Tibial nerve (tissue), 4 donors: ENCODE data around the gene SLC6A6. TPM values are rescaled to one million over a fixed set of nuclear protein-coding genes. Genes with fewer than 3 reads are reported as not detected.
"Not testable (repeated sequence)": the region's sequence is repeated elsewhere in the genome, so short reads cannot be mapped to it uniquely, and the experiment has no call there.

ENCODE experiments used
- DNase-seq, 2 donors: peaks; one replicate each; pipeline ENCODE4 v3.0.0-alpha.2; 2019; ENCODE audit warnings: low spot score in 2 of 2
- H3K27ac ChIP-seq, 4 donors: fragments of 200-600 bp; sonication (generic) in 3 of 4; one replicate each; pipeline ENCODE4 v1.5.1; 2017 to 2019; ENCODE audit warnings: mild to moderate bottlenecking in 1 of 4
- H3K27me3 ChIP-seq, 2 donors: fragments of 200-600 bp; sonication (generic) in 1 of 2; one replicate each; pipeline versions ENCODE4 v1.5.1 to v1.6.0; 2017 to 2019
- H3K36me3 ChIP-seq, 3 donors: fragments of 200-600 bp; sonication (generic); one replicate each; pipeline ENCODE4 v1.5.1; 2018 to 2019
- H3K4me1 ChIP-seq, 4 donors: fragments of 200-600 bp; sonication (generic) in 3 of 4; one replicate each; pipeline ENCODE4 v1.5.1; 2017 to 2019
- H3K4me3 ChIP-seq, 4 donors: fragments of 200-600 bp; sonication (generic) in 3 of 4; one replicate each; pipeline ENCODE4 v1.5.1; 2017 to 2019; ENCODE audit warnings: mild to moderate bottlenecking in 1 of 4, moderate library complexity in 1 of 4
- H3K9me3 ChIP-seq, 4 donors: fragments of 200-600 bp; sonication (generic) in 3 of 4; one replicate each; pipeline ENCODE4 v1.5.1; 2017 to 2019
- EP300 ChIP-seq, 2 donors: sonication (generic); formaldehyde crosslinking; IDR thresholded peaks; one replicate each; pipeline ENCODE4 v1.6.1; 2017; ENCODE audit warnings: antibody characterized with exemption in 2 of 2, mild to moderate bottlenecking in 1 of 2
- POLR2A ChIP-seq, 2 donors: fragments of 450-650 bp; IDR thresholded peaks; one replicate each; pipeline ENCODE4 v1.6.1; 2017; ENCODE audit warnings: antibody characterized with exemption in 2 of 2, mild to moderate bottlenecking in 2 of 2, moderate library complexity in 2 of 2
- WGBS, 2 donors: methylation state at CpG; one replicate each; pipeline ENCODE4 v1.1.5; 2018; 5-methylcytosine and 5-hydroxymethylcytosine counted together
- total RNA-seq, 4 donors: library from RNA; depleted of rRNA; stranded (reverse); fragments of >200 nt; gene quantifications; one replicate each; pipeline ENCODE4 v1.1.0, GENCODE V29; 2016
- TF ChIP-seq, protein P1 (sequence below), 5 experiments: fragments of 200-600 bp in 3 of 5; fragments of 450-650 bp in 2 of 5; sonication (generic) in 3 of 5; IDR thresholded peaks; one replicate each; pipeline ENCODE4 v1.5.1; 2016 to 2019; ENCODE audit warnings: antibody characterized with exemption in 5 of 5, mild to moderate bottlenecking in 3 of 5, moderate library complexity in 2 of 5

Gene SLC6A6
- total RNA-seq, 4 donors from 2014 or later: 11.8 to 24.9 (median 13.5) TPM

- no peak for TF ChIP-seq POLR2A (IDR thresholded peaks at IDR 0.05)
- TF ChIP-seq, protein P1, sequence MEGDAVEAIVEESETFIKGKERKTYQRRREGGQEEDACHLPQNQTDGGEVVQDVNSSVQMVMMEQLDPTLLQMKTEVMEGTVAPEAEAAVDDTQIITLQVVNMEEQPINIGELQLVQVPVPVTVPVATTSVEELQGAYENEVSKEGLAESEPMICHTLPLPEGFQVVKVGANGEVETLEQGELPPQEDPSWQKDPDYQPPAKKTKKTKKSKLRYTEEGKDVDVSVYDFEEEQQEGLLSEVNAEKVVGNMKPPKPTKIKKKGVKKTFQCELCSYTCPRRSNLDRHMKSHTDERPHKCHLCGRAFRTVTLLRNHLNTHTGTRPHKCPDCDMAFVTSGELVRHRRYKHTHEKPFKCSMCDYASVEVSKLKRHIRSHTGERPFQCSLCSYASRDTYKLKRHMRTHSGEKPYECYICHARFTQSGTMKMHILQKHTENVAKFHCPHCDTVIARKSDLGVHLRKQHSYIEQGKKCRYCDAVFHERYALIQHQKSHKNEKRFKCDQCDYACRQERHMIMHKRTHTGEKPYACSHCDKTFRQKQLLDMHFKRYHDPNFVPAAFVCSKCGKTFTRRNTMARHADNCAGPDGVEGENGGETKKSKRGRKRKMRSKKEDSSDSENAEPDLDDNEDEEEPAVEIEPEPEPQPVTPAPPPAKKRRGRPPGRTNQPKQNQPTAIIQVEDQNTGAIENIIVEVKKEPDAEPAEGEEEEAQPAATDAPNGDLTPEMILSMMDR (IDR thresholded peaks at IDR 0.05): no peak
- TF ChIP-seq EP300 (IDR thresholded peaks at IDR 0.05): no peak
- DNase-seq: no peak
- H3K27ac ChIP-seq: peak overlapping the region in 2 of 4 donors; percentile 33 to 65
- H3K27me3 ChIP-seq: no peaks in the 10 kb centered on the region
- no peaks in the 10 kb centered on the region for H3K9me3 ChIP-seq
- no peaks in the 10 kb centered on the region for H3K36me3 ChIP-seq
- H3K4me1 ChIP-seq: peaks cover 0 to 67% (median 51%) of the 10 kb centered on the region in 4 donors
- WGBS, 2 donors: 64 to 79% methylated on average over 18 of the region's 18 CpGs
- no peak overlapping the region for H3K4me3 ChIP-seq
Observed at GRCh38 chr3:14435175-14436014, 33.0 kb downstream of the SLC6A6 start.

- DNase-seq: no peak
- H3K4me1 ChIP-seq: peaks cover 0 to 72% (median 43%) of the 10 kb centered on the region in 4 donors
- no peak overlapping the region for H3K27ac ChIP-seq
- no peaks in the 10 kb centered on the region for H3K9me3 ChIP-seq
- no peaks in the 10 kb centered on the region for H3K27me3 ChIP-seq
- no peaks in the 10 kb centered on the region for H3K36me3 ChIP-seq
- TF ChIP-seq, protein P1 (IDR thresholded peaks at IDR 0.05): no peak
- TF ChIP-seq EP300 (IDR thresholded peaks at IDR 0.05): no peak
- no peak overlapping the region for H3K4me3 ChIP-seq
Observed at GRCh38 chr3:14436954-14437281, 34.5 kb downstream of the SLC6A6 start.

GRCh38 chr3:14437705-14438104, 35.3 kb downstream of the SLC6A6 start:
- H3K36me3 ChIP-seq, H3K9me3 ChIP-seq, H3K27me3 ChIP-seq, H3K4me3 ChIP-seq, DNase-seq, H3K27ac ChIP-seq: not testable (repeated sequence)
- peaks cover 0 to 65% (median 37%) of the 10 kb centered on the region in 4 donors for H3K4me1 ChIP-seq
- 81 to 98% methylated on average over 8 of the region's 8 CpGs for WGBS, 2 donors

DNA sequence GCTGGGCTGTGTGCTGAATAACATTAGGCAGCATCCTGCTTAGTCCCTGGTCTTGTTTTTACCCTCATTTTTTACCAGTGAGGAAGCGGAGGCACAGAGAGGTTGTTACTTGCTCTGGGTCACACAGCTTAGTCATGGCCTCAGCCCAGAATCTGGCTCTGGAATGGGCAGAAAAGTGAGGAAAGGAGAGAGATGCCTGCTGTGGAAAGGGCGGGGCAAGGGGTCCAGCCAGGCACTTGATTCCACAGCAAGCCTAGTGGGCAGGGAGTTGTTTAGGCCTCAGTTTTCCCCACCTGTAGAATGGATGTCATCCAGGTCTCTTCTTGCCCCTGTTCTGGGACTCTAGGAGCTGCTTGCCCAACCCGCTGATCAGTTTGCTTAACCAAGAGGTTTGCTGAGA, 35.9 kb downstream of the SLC6A6 start:
- Histone ChIP-seq H3K27ac (no peak overlapping the region), H3K4me1 (peaks cover 0 to 60% (median 32%) of the 10 kb centered on the region in 4 donors), H3K36me3 (no peaks in the 10 kb centered on the region), H3K4me3 (no peak overlapping the region), H3K9me3 (no peaks in the 10 kb centered on the region), H3K27me3 (no peaks in the 10 kb centered on the region)
- 97 to 98% methylated on average over 3 of the region's 3 CpGs for WGBS, 2 donors
- DNase-seq: no peak
- no peak for TF ChIP-seq EP300 (IDR thresholded peaks at IDR 0.05)

DNA sequence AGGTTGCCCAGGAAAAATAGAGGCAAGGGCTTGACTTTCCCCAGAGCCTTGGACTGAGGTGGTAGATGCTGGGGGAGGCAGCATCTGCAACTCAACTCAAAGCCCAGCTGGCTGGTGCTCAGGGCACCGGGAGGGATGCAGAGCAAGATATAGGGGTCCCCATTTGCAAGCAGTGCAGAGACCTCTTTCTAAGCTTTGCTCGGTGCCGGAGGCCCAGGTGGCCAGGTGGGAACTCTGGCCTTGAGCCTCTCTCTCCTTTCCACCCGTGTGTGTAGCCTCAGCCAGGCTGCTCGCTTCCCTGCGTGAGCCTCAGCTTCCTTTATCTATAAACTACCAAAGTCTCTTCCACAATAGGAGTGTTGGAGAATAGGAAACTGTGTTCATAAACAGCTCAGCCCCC, 36.5 kb downstream of the SLC6A6 start:
- Histone ChIP-seq H3K4me1 (peaks cover 0 to 54% (median 28%) of the 10 kb centered on the region in 4 donors), H3K36me3 (peaks cover 0 to 3% (median 0%) of the 10 kb centered on the region in 3 donors), H3K4me3 (no peak overlapping the region), H3K27me3 (no peaks in the 10 kb centered on the region), H3K27ac (no peak overlapping the region), H3K9me3 (no peaks in the 10 kb centered on the region)
- DNase-seq: no peak
- TF ChIP-seq, protein P1 (IDR thresholded peaks at IDR 0.05): no peak
- TF ChIP-seq EP300 (IDR thresholded peaks at IDR 0.05): no peak
- TF ChIP-seq POLR2A (IDR thresholded peaks at IDR 0.05): no peak
- 41 to 55% methylated on average over 5 to 6 of the region's 6 CpGs for WGBS, 2 donors

DNA sequence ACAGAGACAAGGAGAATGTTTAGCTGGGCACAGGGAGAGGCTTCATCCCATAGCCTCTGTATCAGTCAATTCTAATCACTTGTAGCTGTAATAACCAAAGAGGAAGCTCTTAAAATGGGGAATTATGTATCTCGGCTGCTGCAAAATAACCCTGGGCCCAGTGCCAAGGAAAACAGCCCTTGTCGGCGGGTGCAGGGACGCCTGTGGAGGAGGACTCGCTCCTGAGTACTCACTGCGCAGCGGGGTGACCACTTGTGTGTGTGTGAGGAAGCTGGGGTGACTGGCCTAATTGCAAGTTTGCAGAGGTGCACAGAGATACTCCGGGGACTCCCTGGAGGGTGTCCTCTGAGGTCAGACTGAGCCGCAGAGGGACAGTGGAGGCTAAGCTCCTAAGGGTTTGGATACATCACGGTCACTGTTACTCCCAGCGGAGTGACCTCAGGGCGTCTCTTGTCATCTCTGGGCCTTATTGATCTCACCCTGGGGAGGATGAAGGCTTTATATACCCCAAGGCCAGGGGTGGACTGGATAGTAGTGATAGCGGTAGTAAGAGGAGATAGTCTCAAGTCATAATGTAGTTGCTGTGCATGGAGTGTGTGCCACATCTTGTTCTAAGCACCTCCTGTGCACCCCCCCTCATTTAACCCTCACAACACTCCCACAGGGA, 37.2 kb downstream of the SLC6A6 start:
- peak; percentile 53 to 61 for DNase-seq
- no peak for TF ChIP-seq POLR2A (IDR thresholded peaks at IDR 0.05)
- TF ChIP-seq EP300 (IDR thresholded peaks at IDR 0.05): peak in 1 of 2 donors; percentile 18
- no peak overlapping the region for H3K4me3 ChIP-seq
- WGBS, 2 donors: 17 to 20% methylated on average over 9 to 13 of the region's 13 CpGs
- H3K27me3 ChIP-seq: no peaks in the 10 kb centered on the region
- peaks cover 0 to 49% (median 25%) of the 10 kb centered on the region in 4 donors for H3K4me1 ChIP-seq
- peaks cover 0 to 3% (median 0%) of the 10 kb centered on the region in 3 donors for H3K36me3 ChIP-seq
- H3K9me3 ChIP-seq: no peaks in the 10 kb centered on the region
- no peak overlapping the region for H3K27ac ChIP-seq
